GM10266 (cell line): ENCODE results near the gene LIN28B.

Source experiments
- DNase-seq: peaks from one replicate; pipeline ENCODE4 v3.0.0; 2012; ENCODE audit errors: extremely low spot score
- TF ChIP-seq, protein P1 (sequence below): IDR thresholded peaks from 2 replicates; pipeline ENCODE4 v1.5.1; 2012; ENCODE audit warnings: mild to moderate bottlenecking, low read depth; ENCODE audit not compliant: control insufficient read depth, insufficient read depth; ENCODE audit errors: missing control alignments

The LIN28B gene

DNA sequence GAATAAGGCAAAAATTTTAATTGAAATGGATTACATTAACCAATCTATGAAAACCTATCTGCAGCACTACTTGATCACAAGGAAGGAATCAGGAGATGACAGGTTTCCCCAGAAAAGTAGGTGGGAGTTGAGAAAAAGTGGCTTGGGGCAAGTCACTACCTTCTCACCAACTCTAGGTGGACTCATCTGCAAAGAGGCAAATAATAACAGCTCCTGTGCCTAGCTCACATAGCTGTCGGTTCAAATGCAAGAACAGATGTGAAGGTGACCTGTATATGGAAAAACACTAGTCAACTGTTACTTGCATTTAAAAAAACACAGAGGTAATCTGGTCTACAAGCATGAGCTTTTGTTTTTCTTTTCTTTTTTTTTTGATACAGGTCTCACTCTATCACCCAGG, 155.7 kb downstream of the LIN28B start:
- TF ChIP-seq, protein P1, sequence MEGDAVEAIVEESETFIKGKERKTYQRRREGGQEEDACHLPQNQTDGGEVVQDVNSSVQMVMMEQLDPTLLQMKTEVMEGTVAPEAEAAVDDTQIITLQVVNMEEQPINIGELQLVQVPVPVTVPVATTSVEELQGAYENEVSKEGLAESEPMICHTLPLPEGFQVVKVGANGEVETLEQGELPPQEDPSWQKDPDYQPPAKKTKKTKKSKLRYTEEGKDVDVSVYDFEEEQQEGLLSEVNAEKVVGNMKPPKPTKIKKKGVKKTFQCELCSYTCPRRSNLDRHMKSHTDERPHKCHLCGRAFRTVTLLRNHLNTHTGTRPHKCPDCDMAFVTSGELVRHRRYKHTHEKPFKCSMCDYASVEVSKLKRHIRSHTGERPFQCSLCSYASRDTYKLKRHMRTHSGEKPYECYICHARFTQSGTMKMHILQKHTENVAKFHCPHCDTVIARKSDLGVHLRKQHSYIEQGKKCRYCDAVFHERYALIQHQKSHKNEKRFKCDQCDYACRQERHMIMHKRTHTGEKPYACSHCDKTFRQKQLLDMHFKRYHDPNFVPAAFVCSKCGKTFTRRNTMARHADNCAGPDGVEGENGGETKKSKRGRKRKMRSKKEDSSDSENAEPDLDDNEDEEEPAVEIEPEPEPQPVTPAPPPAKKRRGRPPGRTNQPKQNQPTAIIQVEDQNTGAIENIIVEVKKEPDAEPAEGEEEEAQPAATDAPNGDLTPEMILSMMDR: no peak
- DNase-seq: no peak

GRCh38 chr6:105113422-105113821, 156.5 kb downstream of the LIN28B start:
- TF ChIP-seq, protein P1: no peak
- DNase-seq: no peak

GRCh38 chr6:105116150-105116549, 159.2 kb downstream of the LIN28B start:
- TF ChIP-seq, protein P1: no peak
- DNase-seq: no peak

DNA sequence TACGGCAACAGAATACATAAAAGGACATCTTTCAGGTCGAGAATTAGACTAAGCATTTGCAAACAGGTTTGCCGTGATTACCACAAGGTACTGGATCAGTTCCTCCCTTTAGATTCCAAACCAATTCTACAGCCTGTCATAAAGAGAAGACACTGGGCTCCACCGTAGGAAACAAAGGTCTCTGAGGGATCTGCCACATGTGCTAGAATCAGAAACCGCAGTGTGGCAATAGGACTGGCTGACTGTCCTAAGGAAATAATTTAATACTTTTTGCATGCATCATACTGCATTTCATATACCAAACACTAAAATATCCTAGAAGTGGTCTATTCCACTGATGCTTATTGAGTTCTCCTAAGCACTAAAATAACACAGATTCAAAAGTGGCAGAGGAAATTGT, 163.7 kb downstream of the LIN28B start:
- no peak for DNase-seq
- TF ChIP-seq, protein P1: no peak

- no peak for DNase-seq
- TF ChIP-seq, protein P1: no peak
Measured at GRCh38 chr6:105121981-105122380, 165.1 kb downstream of the LIN28B start.

GRCh38 chr6:105122717-105123116, 165.8 kb downstream of the LIN28B start:
- TF ChIP-seq, protein P1: no peak
- no peak for DNase-seq
